ENCODE results near the gene OR1F1. TPM values are rescaled to one million over a fixed set of nuclear protein-coding genes. Genes with fewer than 3 reads are reported as not detected.

Gene OR1F1
- total and polyA plus RNA-seq, 9 of the 15 experiments (the other 6 are each of a cell fraction or from before 2014, with no cell fraction given), result 0.15 to 0.61 (median 0.35) TPM; not detected in 3

DNA sequence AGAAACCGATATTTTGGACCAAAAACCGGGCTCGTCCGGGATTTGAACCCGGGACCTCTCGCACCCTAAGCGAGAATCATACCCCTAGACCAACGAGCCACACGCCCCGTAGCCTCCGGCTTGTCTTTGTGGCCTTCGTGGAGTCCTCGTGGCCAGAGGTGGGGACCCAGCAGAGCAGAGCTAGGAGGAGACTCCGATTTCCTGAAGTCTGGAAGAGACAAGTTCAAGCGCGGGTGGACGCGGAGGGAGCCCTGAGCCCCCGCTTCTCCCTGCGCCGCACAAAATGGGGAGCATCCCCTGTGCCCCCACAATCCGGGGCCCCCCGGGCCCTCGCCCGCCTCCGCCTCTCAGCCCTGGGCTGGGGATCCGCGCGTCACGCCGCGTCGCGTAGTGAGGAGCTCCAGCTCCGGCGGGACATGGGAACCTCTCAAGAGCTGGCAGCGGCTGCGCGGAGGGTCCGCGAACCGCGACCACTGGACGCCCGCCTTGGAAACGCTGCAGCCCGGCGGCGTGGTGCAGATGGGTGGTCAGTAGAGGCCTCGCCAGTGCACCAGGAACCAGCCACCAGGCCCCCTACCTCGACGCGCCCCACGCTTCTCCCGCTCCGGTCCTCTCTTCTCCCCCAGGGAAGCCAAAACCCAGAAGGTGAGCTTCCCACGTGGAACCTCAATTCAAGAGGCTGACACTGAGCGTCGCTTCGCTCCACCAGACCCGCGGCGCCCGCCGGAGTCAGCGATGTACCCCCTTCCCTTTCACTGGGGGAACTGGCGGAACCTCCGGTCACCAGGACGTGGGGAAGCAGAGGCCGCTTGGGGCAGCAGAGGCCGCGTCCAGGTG, 5.2 kb upstream of the OR1F1 start (continued):
- TF ChIP-seq ZBTB1 (CRISPR knock-in tag; IDR thresholded peaks at IDR 0.05; ENCODE audit: borderline replicate concordance, low read depth) (no peak), CBX5 (IDR thresholded peaks at IDR 0.05; ENCODE audit: borderline replicate concordance, low read depth) (no peak), MED1 (CRISPR knock-in tag; IDR thresholded peaks at IDR 0.05; ENCODE audit: borderline replicate concordance) (no peak), RAD21 (CRISPR knock-in tag; conservative IDR thresholded peaks at IDR 0.05 in 1 of 2, IDR thresholded peaks at IDR 0.05 in 1 of 2) (peak in 1 of 2 experiments; percentile 63; a peak in 3 of 4 replicates), SNIP1 (IDR thresholded peaks at IDR 0.05; ENCODE audit: low read depth) (no peak), ZNF253 (CRISPR knock-in tag; conservative IDR thresholded peaks at IDR 0.05) (no peak), SAFB (IDR thresholded peaks at IDR 0.05; ENCODE audit: borderline replicate concordance, low read depth, low read length) (peak; percentile 29; the same call in 1 of the 2 replicates), PHB2 (IDR thresholded peaks at IDR 0.05; ENCODE audit: low read depth) (no peak), ZNF165 (CRISPR knock-in tag; IDR thresholded peaks at IDR 0.05; ENCODE audit: borderline replicate concordance) (no peak), HNRNPH1 (optimal IDR thresholded peaks at IDR 0.05; ENCODE audit: low read depth, low read length) (no peak), ZNF76 (CRISPR knock-in tag; IDR thresholded peaks at IDR 0.05; ENCODE audit: borderline replicate concordance) (no peak), CBX1 (IDR thresholded peaks at IDR 0.05; ENCODE audit: low read depth) (no peak), HEY1 (CRISPR knock-in tag; IDR thresholded peaks at IDR 0.05; ENCODE audit: borderline replicate concordance) (no peak), ZNF140 (CRISPR knock-in tag; IDR thresholded peaks at IDR 0.05) (no peak), POLR2G (IDR thresholded peaks at IDR 0.05; ENCODE audit: low read depth, low read length) (peak; percentile 82)
- TF ChIP-seq, protein P1, sequence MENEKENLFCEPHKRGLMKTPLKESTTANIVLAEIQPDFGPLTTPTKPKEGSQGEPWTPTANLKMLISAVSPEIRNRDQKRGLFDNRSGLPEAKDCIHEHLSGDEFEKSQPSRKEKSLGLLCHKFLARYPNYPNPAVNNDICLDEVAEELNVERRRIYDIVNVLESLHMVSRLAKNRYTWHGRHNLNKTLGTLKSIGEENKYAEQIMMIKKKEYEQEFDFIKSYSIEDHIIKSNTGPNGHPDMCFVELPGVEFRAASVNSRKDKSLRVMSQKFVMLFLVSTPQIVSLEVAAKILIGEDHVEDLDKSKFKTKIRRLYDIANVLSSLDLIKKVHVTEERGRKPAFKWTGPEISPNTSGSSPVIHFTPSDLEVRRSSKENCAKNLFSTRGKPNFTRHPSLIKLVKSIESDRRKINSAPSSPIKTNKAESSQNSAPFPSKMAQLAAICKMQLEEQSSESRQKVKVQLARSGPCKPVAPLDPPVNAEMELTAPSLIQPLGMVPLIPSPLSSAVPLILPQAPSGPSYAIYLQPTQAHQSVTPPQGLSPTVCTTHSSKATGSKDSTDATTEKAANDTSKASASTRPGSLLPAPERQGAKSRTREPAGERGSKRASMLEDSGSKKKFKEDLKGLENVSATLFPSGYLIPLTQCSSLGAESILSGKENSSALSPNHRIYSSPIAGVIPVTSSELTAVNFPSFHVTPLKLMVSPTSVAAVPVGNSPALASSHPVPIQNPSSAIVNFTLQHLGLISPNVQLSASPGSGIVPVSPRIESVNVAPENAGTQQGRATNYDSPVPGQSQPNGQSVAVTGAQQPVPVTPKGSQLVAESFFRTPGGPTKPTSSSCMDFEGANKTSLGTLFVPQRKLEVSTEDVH (IDR thresholded peaks at IDR 0.05; ENCODE audit: low read depth, partially characterized antibody), result no peak
- TF ChIP-seq, protein P2, sequence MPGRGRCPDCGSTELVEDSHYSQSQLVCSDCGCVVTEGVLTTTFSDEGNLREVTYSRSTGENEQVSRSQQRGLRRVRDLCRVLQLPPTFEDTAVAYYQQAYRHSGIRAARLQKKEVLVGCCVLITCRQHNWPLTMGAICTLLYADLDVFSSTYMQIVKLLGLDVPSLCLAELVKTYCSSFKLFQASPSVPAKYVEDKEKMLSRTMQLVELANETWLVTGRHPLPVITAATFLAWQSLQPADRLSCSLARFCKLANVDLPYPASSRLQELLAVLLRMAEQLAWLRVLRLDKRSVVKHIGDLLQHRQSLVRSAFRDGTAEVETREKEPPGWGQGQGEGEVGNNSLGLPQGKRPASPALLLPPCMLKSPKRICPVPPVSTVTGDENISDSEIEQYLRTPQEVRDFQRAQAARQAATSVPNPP (IDR thresholded peaks at IDR 0.05; ENCODE audit: borderline replicate concordance, insufficient read depth, insufficient read length), result no peak
- TF ChIP-seq, protein P3, sequence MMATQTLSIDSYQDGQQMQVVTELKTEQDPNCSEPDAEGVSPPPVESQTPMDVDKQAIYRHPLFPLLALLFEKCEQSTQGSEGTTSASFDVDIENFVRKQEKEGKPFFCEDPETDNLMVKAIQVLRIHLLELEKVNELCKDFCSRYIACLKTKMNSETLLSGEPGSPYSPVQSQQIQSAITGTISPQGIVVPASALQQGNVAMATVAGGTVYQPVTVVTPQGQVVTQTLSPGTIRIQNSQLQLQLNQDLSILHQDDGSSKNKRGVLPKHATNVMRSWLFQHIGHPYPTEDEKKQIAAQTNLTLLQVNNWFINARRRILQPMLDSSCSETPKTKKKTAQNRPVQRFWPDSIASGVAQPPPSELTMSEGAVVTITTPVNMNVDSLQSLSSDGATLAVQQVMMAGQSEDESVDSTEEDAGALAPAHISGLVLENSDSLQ (IDR thresholded peaks at IDR 0.05), result no peak
- TF ChIP-seq, protein P4, sequence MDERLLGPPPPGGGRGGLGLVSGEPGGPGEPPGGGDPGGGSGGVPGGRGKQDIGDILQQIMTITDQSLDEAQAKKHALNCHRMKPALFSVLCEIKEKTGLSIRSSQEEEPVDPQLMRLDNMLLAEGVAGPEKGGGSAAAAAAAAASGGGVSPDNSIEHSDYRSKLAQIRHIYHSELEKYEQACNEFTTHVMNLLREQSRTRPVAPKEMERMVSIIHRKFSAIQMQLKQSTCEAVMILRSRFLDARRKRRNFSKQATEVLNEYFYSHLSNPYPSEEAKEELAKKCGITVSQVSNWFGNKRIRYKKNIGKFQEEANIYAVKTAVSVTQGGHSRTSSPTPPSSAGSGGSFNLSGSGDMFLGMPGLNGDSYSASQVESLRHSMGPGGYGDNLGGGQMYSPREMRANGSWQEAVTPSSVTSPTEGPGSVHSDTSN (CRISPR knock-in tag; IDR thresholded peaks at IDR 0.05; ENCODE audit: low read depth), result no peak
- TF ChIP-seq, protein P4 (tag; conservative IDR thresholded peaks at IDR 0.05; ENCODE audit: low read depth), result no peak
